B cell (primary cell): ENCODE results near the gene PSMD8.

Source experiments
- CTCF ChIP-seq: fragments of 200-600 bp; IDR thresholded peaks from one replicate; pipeline ENCODE4 v1.8.0; 2022; ENCODE audit warnings: antibody characterized with exemption, mild to moderate bottlenecking
- EZH2 ChIP-seq: IDR thresholded peaks from 2 replicates; pipeline ENCODE4 v1.6.1; 2012; ENCODE audit warnings: borderline replicate concordance, low read depth, mild to moderate bottlenecking, moderate library complexity, low read length; ENCODE audit not compliant: insufficient read depth, poor library complexity, severe bottlenecking

DNA sequence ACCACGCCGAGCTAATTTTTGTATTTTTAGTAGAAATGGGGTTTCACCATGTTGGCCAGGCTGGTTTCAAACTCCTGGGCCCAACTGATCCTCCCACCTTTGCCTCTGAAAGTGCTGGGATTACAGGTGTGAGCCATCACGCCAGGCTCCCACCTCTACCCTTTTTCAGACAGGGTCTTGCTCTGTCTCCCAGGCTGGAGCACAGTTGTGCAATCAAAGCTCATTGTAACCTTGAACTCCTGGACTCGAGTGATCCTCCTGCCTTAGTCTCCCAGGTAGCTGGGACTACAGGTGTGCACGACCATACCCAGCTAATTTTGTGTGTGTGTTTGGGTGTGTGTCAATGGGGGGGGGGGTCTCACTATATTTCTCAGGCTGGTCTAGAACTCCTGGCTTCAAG, 49.9 kb downstream of the PSMD8 start:
- TF ChIP-seq CTCF, result no peak
- TF ChIP-seq EZH2, result no peak
